ENCODE measurements around the gene MRPL14.

MRPL14 gene

DNA sequence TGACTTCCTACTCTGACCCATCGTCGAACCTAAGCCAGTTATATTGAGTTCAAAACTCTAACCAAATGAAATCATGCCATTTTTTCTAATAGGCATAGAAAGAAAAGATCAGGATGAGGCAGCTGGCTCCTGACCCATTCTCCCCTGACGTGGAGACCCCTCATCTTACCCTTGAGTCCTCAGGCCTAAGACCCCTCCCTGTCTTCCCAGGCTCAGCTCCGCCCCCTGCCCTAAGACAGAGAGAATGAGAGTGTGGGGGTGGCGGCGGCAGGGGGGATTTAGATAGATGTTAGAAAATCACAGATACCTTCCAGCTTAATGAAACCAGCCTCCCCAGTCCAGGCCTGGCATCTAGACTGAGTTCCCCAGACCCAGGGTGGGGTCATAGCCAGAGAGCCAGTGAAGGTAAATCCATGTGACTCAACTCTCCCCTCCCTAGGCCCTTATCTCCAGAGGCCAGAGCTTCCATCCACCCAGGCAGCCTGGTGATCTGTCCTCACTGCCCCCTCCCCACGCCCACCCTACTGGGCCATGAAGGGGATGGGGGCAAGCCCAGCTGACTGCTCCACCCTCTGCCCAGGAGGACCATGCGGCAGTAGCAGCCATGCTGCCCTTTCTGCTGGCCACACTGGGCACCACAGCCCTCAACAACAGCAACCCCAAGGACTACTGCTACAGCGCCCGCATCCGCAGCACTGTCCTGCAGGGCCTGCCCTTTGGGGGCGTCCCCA lies 6.9 kb upstream of the MRPL14 start:
- DNase-seq (ENCODE audit: low read depth in 1 of 2, low spot score in 1 of 2), result no peak
- no peak overlapping the region for H3K4me3 ChIP-seq (replicated peaks; ENCODE audit: insufficient read depth, low read length)
- TF ChIP-seq REST (IDR thresholded peaks at IDR 0.05; ENCODE audit: insufficient replicate concordance, low read depth), result no peak
- no peaks in the 10 kb centered on the region for H3K27me3 ChIP-seq (ENCODE audit: insufficient read depth, poor library complexity, severe bottlenecking)
- no peak overlapping the region for H3K27ac ChIP-seq (replicated peaks)

- TF ChIP-seq SPI1 (IDR thresholded peaks at IDR 0.05; ENCODE audit: borderline replicate concordance, low read depth), result no peak
- TF ChIP-seq POLR2AphosphoS5 (IDR thresholded peaks at IDR 0.05; ENCODE audit: low read depth), result no peak
- TF ChIP-seq REST (IDR thresholded peaks at IDR 0.05; ENCODE audit: insufficient replicate concordance, low read depth), result no peak
- TF ChIP-seq, protein P1, sequence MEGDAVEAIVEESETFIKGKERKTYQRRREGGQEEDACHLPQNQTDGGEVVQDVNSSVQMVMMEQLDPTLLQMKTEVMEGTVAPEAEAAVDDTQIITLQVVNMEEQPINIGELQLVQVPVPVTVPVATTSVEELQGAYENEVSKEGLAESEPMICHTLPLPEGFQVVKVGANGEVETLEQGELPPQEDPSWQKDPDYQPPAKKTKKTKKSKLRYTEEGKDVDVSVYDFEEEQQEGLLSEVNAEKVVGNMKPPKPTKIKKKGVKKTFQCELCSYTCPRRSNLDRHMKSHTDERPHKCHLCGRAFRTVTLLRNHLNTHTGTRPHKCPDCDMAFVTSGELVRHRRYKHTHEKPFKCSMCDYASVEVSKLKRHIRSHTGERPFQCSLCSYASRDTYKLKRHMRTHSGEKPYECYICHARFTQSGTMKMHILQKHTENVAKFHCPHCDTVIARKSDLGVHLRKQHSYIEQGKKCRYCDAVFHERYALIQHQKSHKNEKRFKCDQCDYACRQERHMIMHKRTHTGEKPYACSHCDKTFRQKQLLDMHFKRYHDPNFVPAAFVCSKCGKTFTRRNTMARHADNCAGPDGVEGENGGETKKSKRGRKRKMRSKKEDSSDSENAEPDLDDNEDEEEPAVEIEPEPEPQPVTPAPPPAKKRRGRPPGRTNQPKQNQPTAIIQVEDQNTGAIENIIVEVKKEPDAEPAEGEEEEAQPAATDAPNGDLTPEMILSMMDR (IDR thresholded peaks at IDR 0.05; ENCODE audit: insufficient read depth, low read length), result no peak
- TF ChIP-seq GABPA (IDR thresholded peaks at IDR 0.05; ENCODE audit: low read depth), result no peak
- no peak overlapping the region for H3K27ac ChIP-seq (replicated peaks)
- H3K4me3 ChIP-seq (replicated peaks; ENCODE audit: insufficient read depth, low read length), result no peak overlapping the region
- DNase-seq (ENCODE audit: low read depth in 1 of 2, low spot score in 1 of 2), result peak in 1 of 2 experiments; percentile 19
- no peaks in the 10 kb centered on the region for H3K27me3 ChIP-seq (ENCODE audit: insufficient read depth, poor library complexity, severe bottlenecking)
Observed at GRCh38 chr6:44133003-44133931, 6.0 kb upstream of the MRPL14 start.

DNA sequence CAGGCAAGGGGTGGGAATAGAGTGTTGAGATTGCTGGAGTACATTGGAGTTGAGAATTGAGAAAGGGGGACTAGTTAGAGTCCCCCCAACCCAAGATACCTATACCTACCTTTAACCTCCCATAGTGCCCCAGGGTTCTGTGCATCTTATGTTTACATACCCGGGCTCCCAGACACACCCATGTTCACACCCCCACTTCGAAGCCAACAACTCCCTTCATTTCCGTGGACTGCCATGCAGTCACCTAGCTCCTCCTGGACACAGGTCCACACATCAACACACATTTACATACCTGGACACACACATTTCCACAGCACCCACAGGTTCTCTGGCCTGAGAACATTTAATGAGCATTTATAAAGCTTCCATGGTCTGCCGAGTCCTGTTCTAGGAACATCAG lies 5.2 kb upstream of the MRPL14 start:
- no peak overlapping the region for H3K27ac ChIP-seq (replicated peaks)
- DNase-seq (ENCODE audit: low read depth in 1 of 2, low spot score in 1 of 2), result no peak
- TF ChIP-seq POLR2AphosphoS5 (IDR thresholded peaks at IDR 0.05; ENCODE audit: low read depth) (no peak), GABPA (IDR thresholded peaks at IDR 0.05; ENCODE audit: low read depth) (no peak), REST (IDR thresholded peaks at IDR 0.05; ENCODE audit: insufficient replicate concordance, low read depth) (no peak), SPI1 (IDR thresholded peaks at IDR 0.05; ENCODE audit: borderline replicate concordance, low read depth) (no peak)
- TF ChIP-seq, protein P1 (IDR thresholded peaks at IDR 0.05; ENCODE audit: insufficient read depth, low read length), result no peak
- no peak overlapping the region for H3K4me3 ChIP-seq (replicated peaks; ENCODE audit: insufficient read depth, low read length)
- no peaks in the 10 kb centered on the region for H3K27me3 ChIP-seq (ENCODE audit: insufficient read depth, poor library complexity, severe bottlenecking)

All from HL-60 (cell line).